HCEC 1CT (cell line): Measurements from ENCODE around the gene PRXL2B.
"Not testable (repeated sequence)": the region's sequence is repeated elsewhere in the genome, so short reads cannot be mapped to it uniquely, and the experiment has no call there.

ENCODE experiments used
- DNase-seq: peaks from one replicate; pipeline ENCODE4 v3.0.0-alpha.2; 2017

The PRXL2B gene

GRCh38 chr1:2625311-2625710, 38.7 kb downstream of the PRXL2B start:
- no peak for DNase-seq

GRCh38 chr1:2625748-2626147, 39.2 kb downstream of the PRXL2B start:
- DNase-seq = not testable (repeated sequence)

- DNase-seq = no peak
Observed at GRCh38 chr1:2627746-2628145, 41.2 kb downstream of the PRXL2B start.

GRCh38 chr1:2628191-2628932, 41.8 kb downstream of the PRXL2B start:
- no peak for DNase-seq

- DNase-seq = no peak
Observed at GRCh38 chr1:2628933-2629626, 42.5 kb downstream of the PRXL2B start.

- DNase-seq = no peak
Observed at GRCh38 chr1:2629627-2630497, 43.3 kb downstream of the PRXL2B start.

GRCh38 chr1:2630498-2631135, 44.0 kb downstream of the PRXL2B start:
- no peak for DNase-seq

GRCh38 chr1:2631136-2632050, 44.8 kb downstream of the PRXL2B start:
- no peak for DNase-seq

GRCh38 chr1:2632051-2632430, 45.5 kb downstream of the PRXL2B start:
- no peak for DNase-seq

GRCh38 chr1:2632561-2633361, 46.2 kb downstream of the PRXL2B start, which contains the start of gene MMEL1:
Gene MMEL1, minus strand, starts transcription at chr1:2633016. Its CDS starts 3,532 bp downstream, at chr1:2629484.
- DNase-seq = no peak

GRCh38 chr1:2633366-2633935, 46.9 kb downstream of the PRXL2B start:
- DNase-seq = no peak

- no peak for DNase-seq
Observed at GRCh38 chr1:2633936-2634491, 47.4 kb downstream of the PRXL2B start.

- no peak for DNase-seq
Observed at GRCh38 chr1:2635361-2636010, 48.9 kb downstream of the PRXL2B start.

- no peak for DNase-seq
Observed at GRCh38 chr1:2636733-2637132, 50.2 kb downstream of the PRXL2B start.

GRCh38 chr1:2637442-2638145, 51.0 kb downstream of the PRXL2B start:
- no peak for DNase-seq

GRCh38 chr1:2638466-2639115, 52.0 kb downstream of the PRXL2B start:
- DNase-seq = no peak

GRCh38 chr1:2639203-2639602, 52.6 kb downstream of the PRXL2B start:
- no peak for DNase-seq
